Stimulated activated naive CD4-positive, alpha-beta T cell treated with Interleukin-2 at 50 U/mL for 16 hours (primary cell): ENCODE results near the gene CELF2.

Experiments used
- DNase-seq: peaks from one replicate; lab custom pipeline; 2025; lab: John Stamatoyannopoulos, UW

CELF2 gene

GRCh38 chr10:11274452-11274851 is 256.8 kb downstream of the CELF2 start:
- DNase-seq: no peak

- no peak for DNase-seq
Measured at GRCh38 chr10:11275651-11276050, 258.0 kb downstream of the CELF2 start.

- DNase-seq: no peak
Measured at GRCh38 chr10:11276449-11276990, 258.8 kb downstream of the CELF2 start.

GRCh38 chr10:11279314-11279713 is 261.6 kb downstream of the CELF2 start:
- no peak for DNase-seq

GRCh38 chr10:11280187-11280932 is 262.7 kb downstream of the CELF2 start:
- no peak for DNase-seq

GRCh38 chr10:11282156-11282555 is 264.5 kb downstream of the CELF2 start:
- no peak for DNase-seq

- DNase-seq: no peak
Measured at GRCh38 chr10:11282661-11283060, 265.0 kb downstream of the CELF2 start.

- DNase-seq: no peak
Measured at GRCh38 chr10:11284291-11285085, 266.8 kb downstream of the CELF2 start.

- no peak for DNase-seq
Measured at GRCh38 chr10:11285171-11285570, 267.5 kb downstream of the CELF2 start.

- DNase-seq: no peak
Measured at GRCh38 chr10:11286261-11286852, 268.7 kb downstream of the CELF2 start.

- DNase-seq: no peak
Measured at GRCh38 chr10:11288302-11288701, 270.6 kb downstream of the CELF2 start.

- no peak for DNase-seq
Measured at GRCh38 chr10:11290156-11290890, 272.7 kb downstream of the CELF2 start.

- DNase-seq: no peak
Measured at GRCh38 chr10:11292576-11293302, 275.1 kb downstream of the CELF2 start.

- DNase-seq: no peak
Measured at GRCh38 chr10:11293332-11293731, 275.7 kb downstream of the CELF2 start.

- DNase-seq: no peak
Measured at GRCh38 chr10:11294831-11295450, 277.3 kb downstream of the CELF2 start.

GRCh38 chr10:11295492-11295891 is 277.8 kb downstream of the CELF2 start:
- no peak for DNase-seq

GRCh38 chr10:11297136-11297535 is 279.5 kb downstream of the CELF2 start:
- DNase-seq: no peak

- no peak for DNase-seq
Measured at GRCh38 chr10:11298116-11298515, 280.4 kb downstream of the CELF2 start.

- DNase-seq: no peak
Measured at GRCh38 chr10:11299125-11299524, 281.5 kb downstream of the CELF2 start.

- no peak for DNase-seq
Measured at GRCh38 chr10:11300026-11300425, 282.4 kb downstream of the CELF2 start.

GRCh38 chr10:11300563-11300962 is 282.9 kb downstream of the CELF2 start:
- DNase-seq: no peak
